Stimulated activated CD8-positive, alpha-beta memory T cell treated with anti-CD3 and anti-CD28 coated beads, Interleukin-12 subunit alpha, Interleukin-12 subunit beta, amount 100 ng/mL, for 4 hours (primary cell): ENCODE results near the gene TBC1D23.

Experiments used
- DNase-seq: peaks from one replicate; pipeline ENCODE4 v3.0.0-alpha.2; 2020; ENCODE audit warnings: low read depth

The TBC1D23 gene

DNA sequence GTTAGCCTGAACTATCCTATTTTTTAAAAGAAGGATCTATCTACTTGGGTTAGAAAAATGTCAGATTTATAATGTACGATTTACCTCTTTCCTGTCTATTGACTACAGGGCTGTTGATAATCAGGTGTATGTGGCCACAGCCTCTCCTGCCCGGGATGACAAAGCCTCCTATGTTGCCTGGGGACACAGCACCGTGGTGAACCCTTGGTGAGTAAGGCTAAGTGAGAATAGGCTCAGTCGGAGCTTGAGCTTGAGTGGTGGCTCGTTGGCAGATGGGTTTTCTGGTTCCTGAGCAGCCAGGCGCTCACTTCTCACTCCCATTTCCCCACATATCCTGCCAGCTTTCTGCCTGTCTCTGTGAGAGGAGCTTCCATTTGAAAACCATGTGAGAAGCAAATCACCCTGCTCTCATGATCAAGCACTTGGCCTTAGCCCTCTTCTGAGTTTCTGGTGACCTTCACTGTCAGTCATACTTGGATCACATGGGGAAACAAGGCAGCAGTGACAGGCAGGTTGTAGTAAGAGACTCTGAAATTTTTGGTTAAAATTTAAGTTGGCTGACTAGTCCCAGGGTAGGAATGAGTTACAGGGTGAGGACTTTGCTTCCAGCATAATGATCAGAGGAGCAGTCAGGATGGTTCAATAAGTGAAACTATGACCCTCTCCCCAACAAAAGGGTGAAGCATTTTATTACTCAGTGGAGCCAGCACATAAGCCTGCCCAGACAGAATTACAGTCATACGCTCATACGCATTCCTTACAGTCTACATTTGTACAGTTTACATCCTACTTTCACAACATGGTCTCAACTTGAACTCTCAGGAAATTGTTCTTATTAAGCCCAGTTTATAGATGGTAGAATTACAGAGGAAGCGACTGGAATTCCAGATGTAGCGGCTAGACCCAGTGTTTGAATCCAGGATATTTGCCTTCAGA, 91.8 kb downstream of the TBC1D23 start:
- DNase-seq = no peak

DNA sequence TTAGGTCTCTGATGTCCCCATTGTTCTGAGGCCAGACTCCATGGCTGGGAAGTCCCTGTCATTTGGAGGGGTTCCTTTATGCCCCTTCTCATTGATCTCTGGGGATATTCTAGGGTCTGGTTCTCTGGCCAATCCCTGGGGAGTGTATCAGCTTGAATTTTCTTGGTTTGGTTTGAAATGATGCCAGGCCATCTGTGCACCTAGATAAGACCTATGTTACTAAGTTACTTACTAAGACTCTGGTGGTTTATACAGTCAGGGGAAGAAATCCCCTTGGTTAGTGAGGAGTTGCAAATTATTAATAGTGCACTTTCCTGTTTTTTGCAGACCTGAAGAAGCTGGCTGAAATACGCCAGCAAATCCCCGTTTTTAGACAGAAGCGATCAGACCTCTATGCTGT, 94.1 kb downstream of the TBC1D23 start:
- no peak for DNase-seq

GRCh38 chr3:100358413-100358812, 97.6 kb downstream of the TBC1D23 start:
- no peak for DNase-seq

- no peak for DNase-seq
These were observed 98.2 kb downstream of the TBC1D23 start for GRCh38 chr3:100359035-100359434.

GRCh38 chr3:100360757-100361496, 100.1 kb downstream of the TBC1D23 start:
- DNase-seq = no peak

- no peak for DNase-seq
These were observed 101.1 kb downstream of the TBC1D23 start for GRCh38 chr3:100361897-100362296.

DNA sequence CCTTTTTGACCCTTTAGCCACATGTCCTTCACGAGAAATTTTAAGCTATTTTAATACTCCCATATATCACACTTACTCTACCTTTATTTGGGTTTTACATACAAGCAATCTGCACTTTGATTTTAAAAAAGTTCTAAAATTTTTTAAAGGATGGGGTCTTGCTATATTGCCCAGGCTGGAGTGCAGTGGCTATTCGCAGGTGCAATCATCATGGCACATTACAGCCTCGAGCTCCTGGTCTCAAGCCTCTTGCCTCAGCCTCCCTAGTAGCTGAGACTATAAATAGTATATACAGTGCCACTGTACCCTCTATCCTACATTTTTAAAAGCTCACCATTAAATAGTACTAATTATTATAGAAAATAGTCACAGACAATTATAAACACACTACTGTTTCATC, 103.6 kb downstream of the TBC1D23 start:
- DNase-seq = no peak

DNA sequence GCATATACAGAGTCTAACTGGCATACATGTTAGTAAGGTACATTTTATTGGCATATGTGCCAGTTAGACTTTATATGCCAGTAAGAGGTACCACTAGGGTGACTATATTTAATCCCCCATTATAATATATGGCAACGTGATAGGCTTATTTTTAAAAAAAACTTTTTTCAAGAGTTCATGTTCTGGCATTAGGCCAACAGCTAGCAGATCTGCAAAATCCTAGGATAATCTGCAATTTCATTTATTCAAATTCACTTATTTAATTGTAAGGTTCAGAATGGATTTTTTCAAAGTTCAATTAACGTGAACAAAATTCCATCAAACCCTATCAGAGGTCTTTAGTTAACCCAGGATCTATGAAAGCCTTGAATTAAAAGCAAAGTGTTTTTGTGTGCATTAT, 105.6 kb downstream of the TBC1D23 start:
- no peak for DNase-seq

DNA sequence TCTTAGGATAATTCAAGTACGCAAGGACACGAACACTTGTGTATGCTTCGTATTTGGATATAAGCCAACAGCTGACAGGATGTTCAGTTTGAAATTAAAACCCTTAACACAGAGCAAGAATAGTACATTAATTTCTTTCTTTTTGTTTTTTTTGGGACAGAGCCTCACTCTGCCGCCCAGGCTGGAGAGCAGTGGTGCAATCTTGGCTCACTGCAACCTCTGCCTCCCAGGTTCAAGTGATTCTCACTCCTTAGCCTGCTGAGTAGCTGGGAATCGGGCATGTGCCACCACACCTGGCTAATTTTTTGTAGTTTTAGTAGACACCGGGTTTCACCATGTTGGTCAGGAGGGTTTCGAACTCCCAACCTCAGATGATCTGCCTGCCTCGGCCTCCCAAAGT, 107.6 kb downstream of the TBC1D23 start:
- no peak for DNase-seq

GRCh38 chr3:100370756-100371155, 110.0 kb downstream of the TBC1D23 start:
- no peak for DNase-seq

GRCh38 chr3:100374521-100374920, 113.7 kb downstream of the TBC1D23 start:
- DNase-seq = no peak
